ENCODE data around the gene VGLL2.
"Not testable (repeated sequence)": the region's sequence is repeated elsewhere in the genome, so short reads cannot be mapped to it uniquely, and the experiment has no call there.

Gene VGLL2

GRCh38 chr6:117265410-117266256, at the start of gene VGLL2:
TSS of gene VGLL2 (plus strand) at chr6:117265558. CDS start at chr6:117265764, 206 bp downstream.
- DNase-seq (ENCODE audit: low read depth in 4 of 4, low spot score in 1 of 4), result no peak

GRCh38 chr6:117222861-117223260, 42.5 kb upstream of the VGLL2 start:
- DNase-seq (ENCODE audit: low read depth in 4 of 4, low spot score in 1 of 4), result no peak

- DNase-seq (ENCODE audit: low read depth in 4 of 4, low spot score in 1 of 4), result no peak
Observed at GRCh38 chr6:117226778-117227177, 38.6 kb upstream of the VGLL2 start.

GRCh38 chr6:117227245-117227962, 38.0 kb upstream of the VGLL2 start:
- no peak for DNase-seq (ENCODE audit: low read depth in 4 of 4, low spot score in 1 of 4)

GRCh38 chr6:117228202-117228601, 37.2 kb upstream of the VGLL2 start:
- no peak for DNase-seq (ENCODE audit: low read depth in 4 of 4, low spot score in 1 of 4)

GRCh38 chr6:117229870-117230269, 35.5 kb upstream of the VGLL2 start:
- DNase-seq (ENCODE audit: low read depth in 4 of 4, low spot score in 1 of 4), result no peak

- DNase-seq (ENCODE audit: low read depth in 4 of 4, low spot score in 1 of 4), result no peak
Observed at GRCh38 chr6:117231466-117231865, 33.9 kb upstream of the VGLL2 start.

GRCh38 chr6:117232196-117232595, 33.2 kb upstream of the VGLL2 start:
- no peak for DNase-seq (ENCODE audit: low read depth in 4 of 4, low spot score in 1 of 4)

GRCh38 chr6:117233145-117233544, 32.2 kb upstream of the VGLL2 start:
- DNase-seq (ENCODE audit: low read depth in 4 of 4, low spot score in 1 of 4), result no peak

- DNase-seq (ENCODE audit: low read depth in 4 of 4, low spot score in 1 of 4), result no peak
Observed at GRCh38 chr6:117237561-117237960, 27.8 kb upstream of the VGLL2 start.

- DNase-seq (ENCODE audit: low read depth in 4 of 4, low spot score in 1 of 4), result not testable (repeated sequence)
Observed at GRCh38 chr6:117244571-117244970, 20.8 kb upstream of the VGLL2 start.

- DNase-seq (ENCODE audit: low read depth in 4 of 4, low spot score in 1 of 4), result not testable (repeated sequence)
Observed at GRCh38 chr6:117244979-117245378, 20.4 kb upstream of the VGLL2 start.

- DNase-seq (ENCODE audit: low read depth in 4 of 4, low spot score in 1 of 4), result no peak
Observed at GRCh38 chr6:117253785-117254184, 11.6 kb upstream of the VGLL2 start.

GRCh38 chr6:117262799-117263198, 2.6 kb upstream of the VGLL2 start:
- DNase-seq (ENCODE audit: low read depth in 4 of 4, low spot score in 1 of 4), result no peak

GRCh38 chr6:117263353-117263927, 1.9 kb upstream of the VGLL2 start:
- no peak for DNase-seq (ENCODE audit: low read depth in 4 of 4, low spot score in 1 of 4)

- no peak for DNase-seq (ENCODE audit: low read depth in 4 of 4, low spot score in 1 of 4)
Observed at GRCh38 chr6:117264369-117264691, 1.0 kb upstream of the VGLL2 start.

- DNase-seq (ENCODE audit: low read depth in 4 of 4, low spot score in 1 of 4), result no peak
Observed at GRCh38 chr6:117264692-117265409, 507 bp upstream of the VGLL2 start.

GRCh38 chr6:117266257-117267053, 1.1 kb downstream of the VGLL2 start:
- no peak for DNase-seq (ENCODE audit: low read depth in 4 of 4, low spot score in 1 of 4)

GRCh38 chr6:117267054-117267347, 1.6 kb downstream of the VGLL2 start:
- DNase-seq (ENCODE audit: low read depth in 4 of 4, low spot score in 1 of 4), result no peak

GRCh38 chr6:117267766-117268534, 2.6 kb downstream of the VGLL2 start:
- DNase-seq (ENCODE audit: low read depth in 4 of 4, low spot score in 1 of 4), result no peak
